RPMI8226 (cell line): ENCODE measurements around the gene CSAD.
"Not testable (repeated sequence)": the region's sequence is repeated elsewhere in the genome, so short reads cannot be mapped to it uniquely, and the experiment has no call there.

Source experiments
- DNase-seq: peaks from one replicate; pipeline ENCODE4 v3.0.0-alpha.2; 2015

Gene CSAD

GRCh38 chr12:53197011-53197640 lies 16.4 kb upstream of the CSAD start:
- no peak for DNase-seq

- peak; percentile 57 for DNase-seq
These were observed 15.8 kb upstream of the CSAD start for GRCh38 chr12:53196486-53196885.

GRCh38 chr12:53195516-53196420 lies 15.0 kb upstream of the CSAD start:
- DNase-seq = no peak

GRCh38 chr12:53194973-53195372 lies 14.2 kb upstream of the CSAD start:
- DNase-seq = no peak

- DNase-seq = no peak
These were observed 13.4 kb upstream of the CSAD start for GRCh38 chr12:53193985-53194716.

- no peak for DNase-seq
These were observed 12.3 kb upstream of the CSAD start for GRCh38 chr12:53193040-53193439.

- no peak for DNase-seq
These were observed 11.9 kb upstream of the CSAD start for GRCh38 chr12:53192531-53193021.

- no peak for DNase-seq
These were observed 11.3 kb upstream of the CSAD start for GRCh38 chr12:53191885-53192530.

- no peak for DNase-seq
These were observed 10.6 kb upstream of the CSAD start for GRCh38 chr12:53191096-53191884.

GRCh38 chr12:53190108-53190729 lies 9.5 kb upstream of the CSAD start:
- DNase-seq = peak; percentile 83

- DNase-seq = no peak
These were observed 6.6 kb upstream of the CSAD start for GRCh38 chr12:53187145-53187899.

GRCh38 chr12:53186745-53187144 lies 6.0 kb upstream of the CSAD start:
- no peak for DNase-seq

- DNase-seq = no peak
These were observed 4.9 kb upstream of the CSAD start for GRCh38 chr12:53185582-53186153.

- no peak for DNase-seq
These were observed 4.1 kb upstream of the CSAD start for GRCh38 chr12:53184828-53185227.

GRCh38 chr12:53182903-53183302 lies 2.2 kb upstream of the CSAD start:
- no peak for DNase-seq

GRCh38 chr12:53181935-53182334 lies 1.2 kb upstream of the CSAD start:
- DNase-seq = no peak

- peak; percentile 81 for DNase-seq
These were observed 363 bp upstream of the CSAD start for GRCh38 chr12:53180931-53181645.

GRCh38 chr12:53179687-53180219 lies 972 bp downstream of the CSAD start:
- DNase-seq = peak; percentile 47

- not testable (repeated sequence) for DNase-seq
These were observed 1.9 kb downstream of the CSAD start for GRCh38 chr12:53178803-53179202.
